OCI-LY7 (cell line): ENCODE data around the gene SNX27. TPM values are rescaled to one million over a fixed set of nuclear protein-coding genes. Genes with fewer than 3 reads are reported as not detected.
A peak's percentile ranks its signal among the peaks of the same experiment; 100 is the strongest.

Experiments
- BruUV-seq: library from RNA; stranded (reverse); fragments of 400-500 nt; replicated peaks from 2 replicates; lab custom pipeline; 2021; lab: Mats Ljungman, UMichigan
- CTCF ChIA-PET: fragments of 300-600 bp; sonication (Branson Sonifier 250); formaldehyde crosslinking; loops from one replicate; lab custom pipeline; 2022; ENCODE audit warnings: antibody characterized with exemption; ENCODE audit not compliant: unreplicated experiment; lab: Charles Lee
- POLR2A ChIA-PET: fragments of 300-600 bp; sonication (Branson Sonifier 250); formaldehyde crosslinking; loops from one replicate; lab custom pipeline; 2022; ENCODE audit warnings: antibody characterized with exemption; lab: Charles Lee
- DNase-seq: peaks from one replicate; pipeline ENCODE4 v3.0.0-alpha.2; 2015; ENCODE audit warnings: low spot score
- H2AFZ ChIP-seq: fragments of 200-600 bp; sonication (generic), shearing (Covaris generic); 2 replicates; pipeline ENCODE4 v1.6.1; 2014; ENCODE audit warnings: mild to moderate bottlenecking, antibody characterized with exemption, low read length, moderate library complexity
- H3K27ac ChIP-seq: fragments of 200-600 bp; sonication (generic); 2 replicates; pipeline ENCODE4 v1.5.1; 2014; ENCODE audit warnings: mixed run types, low read depth, mild to moderate bottlenecking, moderate library complexity, low read length, inconsistent platforms; ENCODE audit not compliant: poor library complexity, severe bottlenecking
- H3K36me3 ChIP-seq: fragments of 200-600 bp; sonication (generic); 2 replicates; pipeline ENCODE4 v1.6.1; 2014; ENCODE audit warnings: mild to moderate bottlenecking, antibody characterized with exemption, low read length, moderate library complexity, mixed read lengths; ENCODE audit not compliant: insufficient read depth
- H3K4me1 ChIP-seq: fragments of 200-600 bp; sonication (generic); 2 replicates; pipeline ENCODE4 v1.5.1; 2014; ENCODE audit warnings: mild to moderate bottlenecking, low read length; ENCODE audit not compliant: insufficient read depth, poor library complexity, severe bottlenecking
- H3K4me2 ChIP-seq: fragments of 200-600 bp; sonication (generic); 2 replicates; pipeline ENCODE4 v1.6.1; 2014; ENCODE audit warnings: mild to moderate bottlenecking, low read length
- H3K4me3 ChIP-seq: fragments of 200-600 bp; sonication (generic); 2 replicates; pipeline ENCODE4 v1.5.1; 2014; ENCODE audit warnings: mild to moderate bottlenecking, low read depth, low read length; ENCODE audit not compliant: poor library complexity, severe bottlenecking
- H3K79me2 ChIP-seq: fragments of 200-600 bp; sonication (generic); 2 replicates; pipeline ENCODE4 v1.6.1; 2016; ENCODE audit warnings: low read depth, mild to moderate bottlenecking, low read length, moderate library complexity, mixed read lengths; ENCODE audit not compliant: insufficient read depth
- H3K9me2 ChIP-seq: fragments of 200-600 bp; sonication (generic); 2 replicates; pipeline ENCODE4 v1.6.1; 2016; ENCODE audit warnings: mild to moderate bottlenecking, low read length, mixed read lengths; ENCODE audit not compliant: insufficient read depth
- H3K9me3 ChIP-seq: fragments of 200-600 bp; sonication (generic); 2 replicates; pipeline ENCODE4 v1.6.1; 2014; ENCODE audit warnings: mild to moderate bottlenecking, mixed run types, low read length, mixed read lengths
- H4K20me1 ChIP-seq: fragments of 200-600 bp; sonication (generic); 2 replicates; pipeline ENCODE4 v1.6.1; 2014; ENCODE audit warnings: mild to moderate bottlenecking, antibody characterized with exemption, low read length, moderate library complexity, mixed read lengths; ENCODE audit not compliant: insufficient read depth
- EZH2phosphoT487 ChIP-seq: fragments of 200-600 bp; sonication (generic); IDR thresholded peaks from 2 replicates; pipeline ENCODE4 v1.6.1; 2018; ENCODE audit warnings: low read depth, borderline replicate concordance, mild to moderate bottlenecking, mixed run types, antibody characterized with exemption, low read length, moderate library complexity, mixed read lengths
- intact Hi-C: fragments of 100-400 bp; cut with micrococcal nuclease; formaldehyde crosslinking; loops from one replicate; pipeline ENCODE4 v1.10.0; 2022; ENCODE audit not compliant: unreplicated experiment
- total RNA-seq, 2 experiments: library from RNA; depleted of rRNA in 1 of 2; stranded (reverse); fragments of >200 nt in 1 of 2; shearing (Covaris generic) in 1 of 2; gene quantifications; 2 replicates each; pipeline ENCODE4 v1.2.3, GENCODE V29; 2014 to 2022
- TF ChIP-seq, protein P1 (sequence below): fragments of 200-600 bp; sonication (generic); conservative IDR thresholded peaks from 2 replicates; pipeline ENCODE4 v1.5.1; 2014; ENCODE audit warnings: mild to moderate bottlenecking, antibody characterized with exemption, low read length, moderate library complexity, mixed read lengths

The SNX27 gene
- total RNA-seq, 2 experiments from 2014 or later: 16.4 to 32.0 TPM

DNA sequence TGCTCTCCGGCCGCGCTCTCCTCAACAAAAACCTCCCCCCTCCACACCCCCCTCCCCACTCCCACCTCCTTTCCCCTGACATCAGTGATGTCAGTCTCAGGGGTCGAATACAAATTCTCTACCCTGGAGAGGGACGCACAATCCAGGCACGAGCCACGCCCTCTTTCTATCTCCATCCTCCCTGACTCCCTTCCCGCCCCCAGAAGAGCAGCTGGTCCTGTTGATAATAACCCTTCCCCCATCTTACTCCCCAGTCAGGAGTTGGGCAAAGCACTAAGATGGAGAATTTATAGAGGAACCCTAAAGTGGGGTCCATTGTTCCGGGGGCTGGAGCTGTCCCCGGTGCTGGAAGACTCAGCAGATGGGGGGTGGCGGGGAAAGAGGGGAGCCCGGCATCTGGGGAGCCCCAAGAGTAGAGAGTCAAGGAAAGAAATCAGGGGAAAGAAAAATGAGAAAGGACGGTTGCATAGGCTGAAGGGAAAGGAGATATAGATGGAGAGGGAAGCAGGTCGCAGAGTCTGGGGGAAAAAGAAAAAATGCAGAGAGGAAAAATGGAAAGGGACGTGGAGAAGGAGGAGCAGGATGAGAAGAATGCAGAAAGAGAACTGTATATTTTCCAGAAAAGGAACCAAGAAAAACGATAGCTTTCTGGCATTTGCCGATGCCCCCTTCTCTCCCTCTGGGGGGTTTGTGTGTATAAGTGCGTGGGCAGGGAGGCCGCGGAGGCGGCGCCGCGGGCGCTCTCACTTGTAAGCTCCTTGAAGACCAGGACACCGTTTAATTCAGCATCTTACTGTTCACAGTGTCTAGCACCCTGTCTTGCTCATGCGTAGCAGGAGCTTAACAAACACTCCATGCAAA, 105.2 kb downstream of the SNX27 start, which contains the start of gene CELF3:
Gene CELF3, minus strand, starts transcription at position 33 of the 861 bp plus-strand sequence. CDS start 783 bp downstream, outside the sequence.
- Histone ChIP-seq H3K36me3 (no peaks in the 10 kb centered on the region), H3K4me3 (no peak within 1 kb of the TSS), H3K27ac (no peak within 1 kb of the TSS), H4K20me1 (no peaks in the 10 kb centered on the region), H3K9me2 (no peaks in the 10 kb centered on the region), H3K4me2 (0 out of 2 replicates have a peak within 1 kb of the TSS, but pooled peaks have one; percentile 18), H3K79me2 (no peaks in the 10 kb centered on the region), H3K4me1 (peaks cover 16% of the 10 kb centered on the region), H3K9me3 (no peaks in the 10 kb centered on the region), H2AFZ (no peak within 1 kb of the TSS)
- ChIA-PET CTCF (interaction anchor here (0.6 kb wide), 1 partner anchor 712 kb away, joined by 3 read pairs; no protein-coding TSS in a partner anchor), POLR2A (no interaction called here)
- intact Hi-C loops: loop anchor here (5.0 kb wide), 1 partner anchor 120 kb away; the partner anchor contains the start of gene C2CD4D
- DNase-seq: no peak
- no TSS peak for BruUV-seq
- no peak for TF ChIP-seq EZH2phosphoT487
- TF ChIP-seq, protein P1, sequence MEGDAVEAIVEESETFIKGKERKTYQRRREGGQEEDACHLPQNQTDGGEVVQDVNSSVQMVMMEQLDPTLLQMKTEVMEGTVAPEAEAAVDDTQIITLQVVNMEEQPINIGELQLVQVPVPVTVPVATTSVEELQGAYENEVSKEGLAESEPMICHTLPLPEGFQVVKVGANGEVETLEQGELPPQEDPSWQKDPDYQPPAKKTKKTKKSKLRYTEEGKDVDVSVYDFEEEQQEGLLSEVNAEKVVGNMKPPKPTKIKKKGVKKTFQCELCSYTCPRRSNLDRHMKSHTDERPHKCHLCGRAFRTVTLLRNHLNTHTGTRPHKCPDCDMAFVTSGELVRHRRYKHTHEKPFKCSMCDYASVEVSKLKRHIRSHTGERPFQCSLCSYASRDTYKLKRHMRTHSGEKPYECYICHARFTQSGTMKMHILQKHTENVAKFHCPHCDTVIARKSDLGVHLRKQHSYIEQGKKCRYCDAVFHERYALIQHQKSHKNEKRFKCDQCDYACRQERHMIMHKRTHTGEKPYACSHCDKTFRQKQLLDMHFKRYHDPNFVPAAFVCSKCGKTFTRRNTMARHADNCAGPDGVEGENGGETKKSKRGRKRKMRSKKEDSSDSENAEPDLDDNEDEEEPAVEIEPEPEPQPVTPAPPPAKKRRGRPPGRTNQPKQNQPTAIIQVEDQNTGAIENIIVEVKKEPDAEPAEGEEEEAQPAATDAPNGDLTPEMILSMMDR: no peak

DNA sequence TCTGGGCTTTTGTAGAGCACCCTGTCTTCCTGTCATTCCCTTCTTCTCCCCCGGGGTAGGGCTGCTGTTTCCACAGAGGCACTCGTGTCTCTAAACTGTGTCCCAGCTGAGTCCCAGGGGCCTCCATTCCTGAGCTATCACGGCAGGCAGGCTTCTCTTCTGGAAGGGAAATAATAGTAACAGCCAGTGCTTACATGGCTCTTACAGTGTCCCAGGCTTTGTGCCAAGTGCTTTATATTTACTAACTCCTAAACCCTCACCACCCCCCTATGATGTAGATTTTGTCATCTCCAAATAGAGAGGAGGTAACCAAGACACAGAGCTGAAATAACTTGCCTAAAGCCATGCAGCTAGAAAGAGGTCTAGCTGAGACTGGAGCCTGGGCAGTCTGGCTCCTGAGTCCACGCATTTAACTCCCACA, 106.2 kb downstream of the SNX27 start:
- H4K20me1 ChIP-seq: no peaks in the 10 kb centered on the region
- no peaks in the 10 kb centered on the region for H3K79me2 ChIP-seq
- no peaks in the 10 kb centered on the region for H3K9me2 ChIP-seq
- H3K4me3 ChIP-seq: no peak overlapping the region
- H3K27ac ChIP-seq: no peak overlapping the region
- peaks cover 16% of the 10 kb centered on the region for H3K4me1 ChIP-seq
- H2AFZ ChIP-seq: no peak overlapping the region
- no TSS peak for BruUV-seq
- intact Hi-C loops: loop anchor here (5.0 kb wide), 1 partner anchor 119 kb away; the partner anchor contains the start of gene C2CD4D
- no peak for DNase-seq
- no peak overlapping the region for H3K4me2 ChIP-seq
- CTCF ChIA-PET: no interaction called here
- POLR2A ChIA-PET: no interaction called here
- H3K36me3 ChIP-seq: no peaks in the 10 kb centered on the region
- H3K9me3 ChIP-seq: no peaks in the 10 kb centered on the region
- no peak for TF ChIP-seq EZH2phosphoT487
- TF ChIP-seq, protein P1: no peak
